Upper lobe of left lung (tissue), 4 donors: ENCODE data around the gene PTPRJ.

Experiments used
- EP300 ChIP-seq, 4 donors: sonication (generic); formaldehyde crosslinking; IDR thresholded peaks; one replicate each; pipeline ENCODE4 v1.5.1; 2017; ENCODE audit warnings: antibody characterized with exemption in 4 of 4, control low read depth in 2 of 4
- POLR2A ChIP-seq, 4 donors: fragments of 450-650 bp; IDR thresholded peaks; one replicate each; pipeline ENCODE4 v1.5.1; 2016 to 2017; ENCODE audit warnings: antibody characterized with exemption in 4 of 4, mild to moderate bottlenecking in 2 of 4
- POLR2AphosphoS5 ChIP-seq, 2 donors: sonication (generic); formaldehyde crosslinking; IDR thresholded peaks; one replicate each; pipeline ENCODE4 v1.5.1; 2017; ENCODE audit warnings: antibody characterized with exemption in 2 of 2

GRCh38 chr11:48019595-48019994 lies 39.2 kb downstream of the PTPRJ start:
- TF ChIP-seq POLR2A (IDR thresholded peaks at IDR 0.05) (no peak), POLR2AphosphoS5 (IDR thresholded peaks at IDR 0.05) (no peak), EP300 (IDR thresholded peaks at IDR 0.05) (no peak)
